Muscle of leg (tissue), 11 donors: ENCODE results near the gene MORN5. TPM values are rescaled to one million over a fixed set of nuclear protein-coding genes. Genes with fewer than 3 reads are reported as not detected.
A peak's percentile ranks its signal among the peaks of the same experiment; 100 is the strongest.

Experiments
- DNase-seq: peaks from one replicate; pipeline ENCODE4 v3.0.0; 2013
- H3K27ac ChIP-seq: one replicate; pipeline ENCODE4 v1.5.1; 2013; ENCODE audit warnings: mild to moderate bottlenecking, low read length, control low read depth
- H3K27me3 ChIP-seq: one replicate; pipeline ENCODE4 v1.6.1; 2013; ENCODE audit warnings: low read length; ENCODE audit not compliant: control insufficient read depth, insufficient read depth
- H3K36me3 ChIP-seq: one replicate; pipeline ENCODE4 v1.6.1; 2013; ENCODE audit warnings: low read length; ENCODE audit not compliant: control insufficient read depth, insufficient read depth
- H3K4me1 ChIP-seq: one replicate; pipeline ENCODE4 v1.6.1; 2013; ENCODE audit warnings: low read length; ENCODE audit not compliant: control insufficient read depth, insufficient read depth
- H3K4me3 ChIP-seq: one replicate; pipeline ENCODE4 v1.5.1; 2013; ENCODE audit warnings: low read length, control low read depth
- H3K9me3 ChIP-seq: replicated peaks from 2 replicates; pipeline ENCODE4 v1.6.1; 2013; ENCODE audit warnings: low read depth, low read length; ENCODE audit not compliant: control insufficient read depth
- WGBS: methylation state at CpG from one replicate; pipeline ENCODE4 v1.1.5; 2013; ENCODE audit warnings: missing lambda C conversion rate; ENCODE audit not compliant: insufficient coverage; 5-methylcytosine and 5-hydroxymethylcytosine counted together
- polyA plus RNA-seq, 8 donors: library from polyadenylated mRNA; unstranded; fragments of 120-200 nt; gene quantifications; one replicate each; pipeline versions ENCODE4 v1.2.1 to v1.2.3, GENCODE V29; 2013; ENCODE audit warnings: inconsistent platforms in 1 of 8, low replicate concordance in 1 of 8; ENCODE audit not compliant: insufficient read length in 8 of 8, insufficient read depth in 1 of 8
- total RNA-seq: library from RNA; stranded (reverse); fragments of 120-200 nt; gene quantifications from one replicate; pipeline ENCODE4 v1.2.4, GENCODE V29; 2013

The MORN5 gene
- total and polyA plus RNA-seq, 9 donors = 0.41 to 0.80 (median 0.54) TPM; not detected in 2

DNA sequence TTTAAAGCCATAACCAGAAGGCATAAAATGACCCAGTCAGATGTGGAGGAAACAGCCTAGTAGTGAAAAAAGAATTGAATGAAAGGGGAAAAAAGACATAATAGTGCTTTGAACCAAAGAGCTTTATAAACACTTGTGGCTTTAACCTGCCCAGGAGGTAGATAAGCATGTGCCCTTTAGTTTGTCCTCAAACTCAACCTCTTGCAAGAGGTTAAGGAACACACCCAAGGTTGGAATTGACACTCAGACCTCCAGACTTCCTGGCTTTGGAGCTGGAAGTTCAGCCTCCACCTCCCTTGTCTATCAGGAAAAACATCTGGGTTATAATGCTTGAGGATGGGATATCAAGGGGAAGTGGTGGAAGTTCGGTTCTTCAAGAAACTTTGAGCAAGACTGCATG lies 16.4 kb upstream of the MORN5 start:
- H3K27ac ChIP-seq = no peak overlapping the region
- no peak overlapping the region for H3K4me3 ChIP-seq
- peaks cover 45% of the 10 kb centered on the region for H3K36me3 ChIP-seq
- H3K4me1 ChIP-seq = no peaks in the 10 kb centered on the region
- no peaks in the 10 kb centered on the region for H3K9me3 ChIP-seq
- no peak for DNase-seq
- H3K27me3 ChIP-seq = no peaks in the 10 kb centered on the region
- WGBS = no CpG with 5 or more reads among the region's 1 CpG

DNA sequence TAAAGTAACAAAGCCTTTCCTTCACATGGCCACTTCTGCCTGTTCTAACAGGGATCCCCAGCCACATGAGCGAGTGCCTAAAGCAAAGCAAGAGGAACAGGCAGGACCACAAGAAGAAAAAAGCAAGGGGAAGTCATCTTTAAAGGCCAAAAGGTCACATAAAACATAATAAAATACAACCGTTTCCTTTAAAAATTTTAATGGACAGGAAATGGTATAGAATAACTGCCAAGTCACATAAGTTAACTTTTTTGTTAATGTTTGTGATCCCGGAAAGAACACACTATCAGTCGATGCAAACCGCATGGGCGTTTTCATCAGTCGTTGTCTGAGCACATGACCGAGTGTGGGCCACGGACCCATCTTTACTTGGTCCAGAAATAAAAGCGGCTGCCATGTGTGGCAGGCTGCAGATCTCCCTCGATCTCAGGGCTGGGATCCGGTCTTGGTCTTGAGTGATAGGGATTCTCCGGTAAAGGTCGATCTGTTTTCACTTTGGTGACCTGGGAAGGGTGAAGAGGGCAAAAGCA lies 15.8 kb upstream of the MORN5 start:
- H3K4me1 ChIP-seq = no peaks in the 10 kb centered on the region
- no peaks in the 10 kb centered on the region for H3K9me3 ChIP-seq
- H3K27me3 ChIP-seq = no peaks in the 10 kb centered on the region
- no peak overlapping the region for H3K27ac ChIP-seq
- DNase-seq = no peak
- 76% methylated on average over 12 of the region's 14 CpGs for WGBS
- H3K4me3 ChIP-seq = no peak overlapping the region
- H3K36me3 ChIP-seq = peaks cover 45% of the 10 kb centered on the region

DNA sequence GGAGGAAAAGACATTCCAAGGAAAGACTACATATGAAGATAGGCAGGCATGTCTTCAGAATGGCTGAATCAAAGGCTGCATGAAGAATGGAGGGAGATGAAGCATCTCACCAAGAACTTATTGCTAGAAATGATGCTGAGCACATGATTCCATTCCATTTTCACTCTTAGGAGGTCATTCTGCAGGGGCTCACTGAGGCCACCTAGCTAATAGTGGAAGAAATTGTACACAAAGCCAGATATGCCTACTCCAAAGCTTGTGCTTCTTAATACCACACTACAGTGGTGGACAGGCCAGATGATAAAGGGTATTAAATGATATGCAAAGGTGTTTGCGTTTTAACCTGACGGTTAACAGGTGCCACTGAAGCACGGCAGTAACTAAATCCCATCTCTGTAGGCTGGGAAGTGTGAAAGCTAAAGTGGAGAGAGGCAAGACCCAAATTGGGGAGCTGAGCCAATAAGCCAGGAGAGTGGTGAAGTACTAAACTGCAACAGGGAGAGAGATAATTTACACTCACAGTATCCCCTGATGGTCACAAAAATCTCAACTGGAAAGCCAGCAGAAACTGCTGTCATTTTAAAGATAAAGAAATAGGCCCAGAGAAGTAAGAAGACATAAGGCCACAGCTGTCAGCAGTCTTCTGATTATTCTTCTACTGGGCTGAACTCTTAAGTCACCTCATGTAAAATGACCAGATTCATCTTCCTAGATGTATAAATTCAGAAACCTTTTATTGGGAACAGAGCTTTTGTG lies 14.7 kb upstream of the MORN5 start:
- whole genome bisulfite sequencing = 76% methylated on average over 3 of the region's 3 CpGs
- H3K4me1 ChIP-seq = no peaks in the 10 kb centered on the region

DNA sequence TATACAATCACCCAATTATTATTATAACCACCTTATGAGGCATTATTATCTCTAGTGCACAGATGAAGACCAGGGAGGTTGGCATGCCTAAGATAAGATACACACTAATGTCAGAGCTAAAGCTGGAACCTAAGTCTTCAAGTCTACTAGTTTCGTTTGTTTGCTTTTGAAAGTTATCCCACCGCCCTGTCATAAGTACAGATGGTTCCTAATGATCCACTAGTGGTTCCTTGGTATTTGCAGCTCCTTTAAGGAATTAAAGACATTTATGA lies 14.2 kb upstream of the MORN5 start:
- Histone ChIP-seq H3K9me3 (no peaks in the 10 kb centered on the region), H3K27me3 (no peaks in the 10 kb centered on the region), H3K36me3 (peaks cover 52% of the 10 kb centered on the region), H3K27ac (no peak overlapping the region), H3K4me3 (no peak overlapping the region), H3K4me1 (no peaks in the 10 kb centered on the region)
- 92% methylated on average over 2 of the region's 2 CpGs for WGBS
- DNase-seq = no peak

More for the DNA sequence above, 14.7 kb upstream of the MORN5 start:
- Histone ChIP-seq H3K9me3 (no peaks in the 10 kb centered on the region), H3K27me3 (no peaks in the 10 kb centered on the region), H3K27ac (no peak overlapping the region), H3K36me3 (peaks cover 52% of the 10 kb centered on the region), H3K4me3 (no peak overlapping the region)
- DNase-seq = no peak

DNA sequence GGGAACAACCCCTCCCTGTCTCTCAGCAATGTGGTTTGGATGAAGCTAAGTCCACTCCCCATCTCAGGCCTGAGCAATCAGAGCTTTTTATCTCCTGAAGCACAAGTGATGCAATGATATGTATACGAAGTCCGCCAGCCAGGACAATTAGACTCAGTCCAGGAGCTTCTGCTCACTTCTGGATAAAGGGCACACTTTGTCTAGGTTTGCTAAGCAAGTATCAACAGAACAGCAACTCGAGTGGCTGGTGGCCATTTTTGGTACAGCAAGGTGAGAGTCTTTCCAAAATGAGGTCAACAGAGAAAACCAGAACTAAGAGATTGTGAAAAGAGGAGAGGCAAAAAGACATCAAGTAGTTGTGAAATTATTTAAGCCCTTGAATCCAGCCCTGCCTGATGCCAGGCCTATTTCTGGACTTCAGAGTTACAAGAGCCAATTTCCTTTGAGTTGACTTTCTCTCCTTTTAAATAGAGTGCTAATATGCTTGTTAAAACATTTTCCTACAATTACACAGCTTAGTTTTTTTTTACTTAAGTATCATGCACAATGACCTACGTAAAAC lies 8.4 kb upstream of the MORN5 start:
- Histone ChIP-seq H3K27ac (no peak overlapping the region), H3K36me3 (peaks cover 24% of the 10 kb centered on the region), H3K9me3 (no peaks in the 10 kb centered on the region), H3K4me1 (no peaks in the 10 kb centered on the region), H3K27me3 (no peaks in the 10 kb centered on the region), H3K4me3 (no peak overlapping the region)
- no peak for DNase-seq
- WGBS = 77% methylated on average over 1 of the region's 4 CpGs

DNA sequence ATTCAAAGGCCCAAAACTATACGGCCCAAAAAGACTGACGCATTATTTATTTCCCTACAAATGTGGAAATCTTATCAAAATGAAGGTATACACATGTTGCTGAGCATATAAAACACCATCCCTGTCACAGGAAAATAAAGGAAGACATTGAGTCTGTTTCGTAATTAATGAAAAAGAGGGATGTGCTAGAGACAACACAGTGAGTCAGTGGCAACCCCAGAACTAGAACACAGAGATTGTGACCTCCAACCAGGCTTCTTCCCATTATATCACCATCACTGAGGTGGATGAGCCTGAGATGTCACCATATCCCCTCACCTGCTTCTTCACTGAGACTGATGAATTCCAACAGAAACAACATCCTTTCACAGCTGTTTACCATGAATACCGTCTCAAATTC lies 3.9 kb upstream of the MORN5 start:
- no peak for DNase-seq
- Histone ChIP-seq H3K4me1 (peaks cover 7% of the 10 kb centered on the region), H3K4me3 (no peak overlapping the region), H3K27me3 (no peaks in the 10 kb centered on the region), H3K27ac (no peak overlapping the region), H3K9me3 (no peaks in the 10 kb centered on the region), H3K36me3 (peaks cover 10% of the 10 kb centered on the region)
- WGBS = 64% methylated on average over 1 of the region's 4 CpGs

DNA sequence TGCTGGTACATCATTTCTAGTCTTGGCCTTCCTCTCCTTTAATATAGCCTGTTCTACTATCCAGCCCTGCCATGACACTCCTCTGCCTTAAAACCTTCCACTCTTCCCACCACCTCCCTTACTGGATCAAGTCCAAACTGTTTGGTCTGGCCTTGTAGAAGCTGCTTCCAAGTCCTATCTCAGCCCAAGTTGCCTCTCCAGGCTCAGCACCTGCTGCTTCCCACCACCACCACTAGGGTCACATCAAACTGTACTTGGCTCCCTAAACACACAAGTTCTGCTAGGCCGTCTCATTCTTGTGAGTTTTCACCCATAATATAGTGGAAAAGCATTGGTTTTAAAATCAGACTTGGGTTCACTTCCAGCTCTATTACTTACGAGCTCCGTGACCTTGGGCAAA lies 1.5 kb upstream of the MORN5 start:
- Histone ChIP-seq H3K27me3 (no peaks in the 10 kb centered on the region), H3K36me3 (peaks cover 2% of the 10 kb centered on the region), H3K4me1 (peaks cover 7% of the 10 kb centered on the region), H3K4me3 (no peak overlapping the region), H3K27ac (no peak overlapping the region), H3K9me3 (peaks cover 5% of the 10 kb centered on the region)
- WGBS = no CpG with 5 or more reads among the region's 3 CpGs
- peak; percentile 29 for DNase-seq

DNA sequence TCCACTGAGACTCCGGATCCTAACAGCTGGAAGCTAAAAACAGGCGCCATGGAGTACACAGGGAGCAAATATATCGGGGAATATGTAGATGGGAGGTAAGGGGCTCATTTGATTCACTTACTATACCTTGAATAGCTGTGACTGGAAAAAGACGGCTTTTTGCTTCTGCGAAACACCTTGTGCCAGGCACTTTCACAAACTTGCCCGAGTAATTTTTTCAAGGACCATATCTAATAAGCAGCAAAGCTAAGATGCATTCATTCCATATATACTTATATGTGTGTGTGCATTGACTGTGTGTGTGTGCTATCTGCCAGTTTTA lies 178 bp downstream of the MORN5 start:
- Histone ChIP-seq H3K4me1 (peaks cover 7% of the 10 kb centered on the region), H3K36me3 (peaks cover 2% of the 10 kb centered on the region), H3K27me3 (peaks cover 2% of the 10 kb centered on the region), H3K9me3 (peaks cover 5% of the 10 kb centered on the region), H3K27ac (peak overlapping the region; percentile 32), H3K4me3 (peak overlapping the region; percentile 95)
- DNase-seq = no peak
- no CpG with 5 or more reads among the region's 6 CpGs for WGBS

DNA sequence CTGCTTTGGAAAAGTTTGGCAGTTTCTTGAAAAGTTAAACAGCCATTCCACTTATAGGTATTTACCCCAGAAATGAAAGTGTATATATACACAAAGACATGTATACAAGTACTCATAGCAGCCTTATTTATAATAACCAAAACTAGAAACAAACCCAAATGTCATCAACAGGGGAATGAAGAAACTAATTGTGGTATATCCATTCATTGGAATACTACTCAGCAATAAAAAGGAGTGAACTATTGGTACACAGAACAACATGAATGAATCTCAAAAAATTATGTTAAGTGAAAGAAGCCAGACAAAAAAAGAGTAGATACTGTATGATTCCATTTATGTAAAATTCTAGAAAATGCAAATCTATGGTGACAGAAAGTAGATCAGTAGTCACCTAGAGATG lies 2.7 kb downstream of the MORN5 start:
- Histone ChIP-seq H3K27me3 (peaks cover 2% of the 10 kb centered on the region), H3K36me3 (peaks cover 2% of the 10 kb centered on the region), H3K4me1 (peaks cover 7% of the 10 kb centered on the region), H3K27ac (no peak overlapping the region), H3K4me3 (no peak overlapping the region), H3K9me3 (peaks cover 5% of the 10 kb centered on the region)
- no peak for DNase-seq

DNA sequence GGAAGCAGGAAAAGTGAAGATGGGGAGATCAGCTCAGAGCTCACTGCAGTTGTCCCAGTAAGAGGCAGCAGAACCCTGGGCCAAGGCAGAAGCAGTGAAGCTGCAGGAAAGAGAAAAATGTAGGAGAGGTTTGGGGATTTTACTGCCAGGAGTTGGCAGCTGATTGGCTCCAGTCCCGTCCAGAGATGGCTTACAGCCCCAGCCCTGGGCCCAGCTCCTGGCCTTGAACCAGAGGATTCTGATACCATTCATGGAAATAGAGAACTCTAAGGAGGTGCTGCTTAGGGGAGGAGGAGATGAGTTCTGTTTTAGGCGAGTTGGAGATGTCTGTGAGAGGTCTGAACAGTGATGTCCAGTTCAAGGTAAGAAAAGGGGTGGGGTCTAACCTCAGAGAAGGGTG lies 4.6 kb downstream of the MORN5 start:
- Histone ChIP-seq H3K27me3 (peaks cover 2% of the 10 kb centered on the region), H3K4me3 (no peak overlapping the region), H3K9me3 (peaks cover 5% of the 10 kb centered on the region), H3K4me1 (peaks cover 3% of the 10 kb centered on the region), H3K36me3 (no peaks in the 10 kb centered on the region), H3K27ac (no peak overlapping the region)
- DNase-seq = peak; percentile 23
- 19% methylated on average over 2 of the region's 2 CpGs for WGBS

DNA sequence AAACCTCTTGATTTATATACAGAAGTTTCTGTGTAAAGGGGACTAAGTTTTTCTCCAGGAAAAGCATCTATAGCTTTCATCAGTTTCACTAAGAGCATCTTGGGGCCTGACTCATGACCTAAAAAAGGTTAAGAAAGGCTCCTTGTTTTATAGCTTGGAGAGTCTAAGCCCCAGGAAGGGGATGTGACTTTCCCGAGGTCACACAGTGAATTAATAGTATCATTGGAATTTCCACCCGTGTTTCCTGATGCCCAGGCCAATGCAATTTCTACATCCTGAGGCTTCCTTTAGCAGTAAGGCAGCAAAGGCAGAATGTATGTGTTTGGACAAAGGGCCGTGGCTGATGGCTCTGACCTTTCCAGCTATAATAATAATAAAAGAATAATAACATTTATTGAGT lies 8.6 kb downstream of the MORN5 start:
- 60% methylated on average over 1 of the region's 3 CpGs for WGBS
- Histone ChIP-seq H3K36me3 (no peaks in the 10 kb centered on the region), H3K27ac (no peak overlapping the region), H3K4me3 (no peak overlapping the region), H3K27me3 (peaks cover 8% of the 10 kb centered on the region), H3K9me3 (no peaks in the 10 kb centered on the region), H3K4me1 (no peaks in the 10 kb centered on the region)
- no peak for DNase-seq
